ENCODE data around the gene LTC4S. TPM values are rescaled to one million over a fixed set of nuclear protein-coding genes. Genes with fewer than 3 reads are reported as not detected.

Gene LTC4S
- total RNA-seq, 1 experiment from 2014 or later = 1.3 TPM

DNA sequence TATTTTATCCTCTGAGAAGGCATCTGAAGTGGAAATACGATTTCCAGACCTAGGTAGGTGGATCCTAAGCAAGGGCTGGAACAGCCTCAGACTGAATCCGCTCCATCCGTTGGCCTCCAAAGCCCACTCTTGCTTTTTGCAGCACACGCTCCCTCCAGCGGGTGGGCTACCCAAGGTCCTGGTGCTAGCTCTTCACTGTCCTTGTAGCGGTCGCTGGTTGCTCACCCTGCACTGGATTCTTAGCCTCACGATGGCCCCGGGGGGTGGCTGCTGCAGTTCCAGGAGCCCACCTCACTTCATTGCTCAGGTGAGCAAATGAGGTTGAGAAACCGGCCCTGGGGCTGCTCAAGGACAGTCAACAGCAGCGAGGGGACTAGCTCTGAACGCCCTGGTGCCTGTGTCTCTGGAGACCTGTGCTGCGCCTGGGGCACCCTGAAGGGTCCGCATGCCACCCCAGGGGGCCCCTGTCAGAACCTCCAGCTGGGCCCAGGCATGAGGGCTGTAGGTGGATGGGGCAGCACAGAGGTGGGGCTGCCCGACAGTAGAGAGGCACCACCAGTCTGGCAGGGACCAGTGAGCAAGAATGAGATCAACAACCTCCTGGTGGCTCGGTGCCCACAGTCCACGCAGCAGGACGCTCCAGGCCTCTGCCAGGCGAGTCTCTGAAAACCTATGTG is 8.6 kb downstream of the LTC4S start:
- DNase-seq (ENCODE audit: low read depth) = no peak
- in situ Hi-C loops (cut with HindIII; ENCODE audit: low pct_unique_long_range_greater_than_20kb, low sequenced_read_pairs) = no loop called here

DNA sequence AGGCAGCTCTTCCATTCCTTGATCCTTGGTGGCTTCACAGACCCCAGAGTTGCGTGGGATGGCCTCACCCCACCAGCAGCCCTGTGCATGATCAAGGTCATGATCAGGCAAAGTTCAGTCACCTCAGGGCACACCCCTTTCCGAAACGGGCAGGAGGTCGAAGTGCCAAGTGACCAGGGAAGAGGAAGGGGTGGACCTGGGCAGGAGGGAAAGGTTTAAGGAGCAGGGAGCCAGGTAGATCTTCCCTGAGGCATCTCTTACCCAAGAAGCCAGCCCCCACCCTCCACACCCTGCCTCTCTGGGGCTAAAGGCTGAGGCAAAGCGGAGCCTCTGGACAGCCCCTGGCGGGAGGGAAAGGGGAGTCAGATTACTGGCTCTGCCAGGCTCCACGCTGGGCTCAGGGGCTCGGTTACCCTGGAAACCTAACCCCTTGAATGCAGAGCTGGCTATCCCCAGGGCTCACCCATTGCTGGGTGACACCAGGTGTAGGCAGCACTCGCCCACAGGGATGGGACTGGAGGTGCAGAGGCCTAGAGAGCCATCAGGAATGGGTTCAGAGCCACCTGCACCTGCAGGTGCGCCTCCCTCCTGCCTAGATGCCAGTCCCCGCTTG is 9.3 kb downstream of the LTC4S start:
- in situ Hi-C loops (cut with HindIII; ENCODE audit: low pct_unique_long_range_greater_than_20kb, low sequenced_read_pairs) = no loop called here
- DNase-seq (ENCODE audit: low read depth) = no peak

DNA sequence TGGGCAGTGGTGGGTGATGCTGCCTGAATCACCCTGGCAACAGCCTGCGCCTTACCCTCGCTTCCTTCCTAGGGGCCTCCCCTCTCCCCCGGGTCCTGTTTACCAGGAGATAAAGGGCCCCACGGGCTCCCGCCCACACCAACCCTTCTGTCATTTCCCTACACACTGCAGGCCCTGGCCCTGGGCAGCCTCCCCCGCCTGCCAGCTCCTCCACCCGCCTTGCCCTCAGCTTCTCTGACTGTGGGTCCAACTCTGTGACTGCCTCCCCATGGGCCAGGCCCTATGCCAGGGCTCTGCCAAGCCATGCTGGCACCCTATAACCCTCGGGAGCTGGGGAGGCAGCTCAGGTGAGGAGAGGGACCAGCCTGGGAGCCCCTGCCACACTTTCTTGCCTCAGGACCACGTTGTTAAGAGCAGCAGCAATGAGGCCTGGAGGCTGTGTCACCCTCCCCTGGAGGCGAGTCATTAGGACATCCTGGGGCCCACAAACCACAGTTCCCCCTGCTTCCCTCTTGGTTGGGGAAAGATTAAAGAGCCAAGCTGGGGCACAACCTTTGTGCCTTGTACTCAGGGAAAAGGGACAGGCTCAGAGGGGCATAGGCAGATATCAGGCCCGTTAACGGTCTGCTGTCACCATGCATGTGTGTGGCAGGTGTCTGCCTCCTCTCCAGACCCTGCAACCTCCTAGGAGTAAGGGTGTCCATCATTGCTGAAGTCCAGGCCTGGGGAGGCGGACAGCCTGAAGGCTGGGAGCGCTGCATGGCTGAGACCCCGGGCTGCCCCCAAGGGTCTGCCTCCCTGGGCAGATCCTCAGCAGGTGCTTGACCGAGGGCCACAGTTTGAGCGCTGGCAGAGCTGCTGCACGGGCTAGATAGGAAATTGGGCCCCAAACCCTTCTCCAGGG is 10.1 kb downstream of the LTC4S start:
- peak; percentile 38 for DNase-seq (ENCODE audit: low read depth)
- in situ Hi-C loops (cut with HindIII; ENCODE audit: low pct_unique_long_range_greater_than_20kb, low sequenced_read_pairs) = no loop called here

DNA sequence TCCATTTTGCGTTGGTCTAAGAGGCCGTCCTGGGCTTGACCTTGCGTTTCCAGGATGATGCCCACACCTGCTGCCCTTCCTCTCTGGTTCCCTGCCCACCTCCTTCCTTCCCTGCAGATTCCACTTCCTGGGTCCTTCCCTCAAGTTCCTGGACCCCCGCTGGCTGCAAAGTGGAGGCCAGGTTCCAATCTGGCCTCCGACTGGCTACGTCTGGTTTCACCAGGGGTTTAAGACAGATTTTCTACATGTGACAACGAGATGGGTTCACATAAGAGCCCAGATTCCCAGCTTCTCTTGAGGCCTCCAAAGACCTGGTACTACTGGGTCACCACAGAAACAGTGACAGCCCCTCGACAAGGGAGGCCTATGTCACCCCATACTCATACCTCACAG is 10.8 kb downstream of the LTC4S start:
- in situ Hi-C loops (cut with HindIII; ENCODE audit: low pct_unique_long_range_greater_than_20kb, low sequenced_read_pairs) = no loop called here

DNA sequence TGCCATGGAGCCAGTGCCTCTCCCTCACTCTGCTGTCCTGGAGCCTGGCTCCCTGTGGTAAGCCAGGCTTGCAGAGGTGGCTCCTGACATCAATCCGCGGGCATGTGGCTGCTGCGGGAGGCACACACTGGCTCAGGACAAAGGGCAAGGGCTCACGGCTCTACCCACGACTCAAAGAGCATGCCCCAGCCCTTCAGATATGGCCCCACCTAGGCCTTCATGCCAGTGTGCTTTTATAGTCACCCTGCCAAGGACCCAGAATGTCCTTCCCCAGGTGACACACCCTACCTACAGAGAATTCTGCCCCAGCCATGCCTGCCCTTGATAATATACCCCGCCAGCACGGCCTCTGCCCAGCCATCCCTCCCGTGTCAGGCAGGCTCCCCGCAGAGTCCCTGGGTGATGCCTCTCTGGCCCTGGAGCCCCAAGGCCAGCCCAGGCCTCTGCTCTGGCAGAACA is 11.3 kb downstream of the LTC4S start:
- in situ Hi-C loops (cut with HindIII; ENCODE audit: low pct_unique_long_range_greater_than_20kb, low sequenced_read_pairs) = no loop called here
- no peak for DNase-seq (ENCODE audit: low read depth)

More for the DNA sequence above, 10.8 kb downstream of the LTC4S start:
- DNase-seq (ENCODE audit: low read depth) = no peak

DNA sequence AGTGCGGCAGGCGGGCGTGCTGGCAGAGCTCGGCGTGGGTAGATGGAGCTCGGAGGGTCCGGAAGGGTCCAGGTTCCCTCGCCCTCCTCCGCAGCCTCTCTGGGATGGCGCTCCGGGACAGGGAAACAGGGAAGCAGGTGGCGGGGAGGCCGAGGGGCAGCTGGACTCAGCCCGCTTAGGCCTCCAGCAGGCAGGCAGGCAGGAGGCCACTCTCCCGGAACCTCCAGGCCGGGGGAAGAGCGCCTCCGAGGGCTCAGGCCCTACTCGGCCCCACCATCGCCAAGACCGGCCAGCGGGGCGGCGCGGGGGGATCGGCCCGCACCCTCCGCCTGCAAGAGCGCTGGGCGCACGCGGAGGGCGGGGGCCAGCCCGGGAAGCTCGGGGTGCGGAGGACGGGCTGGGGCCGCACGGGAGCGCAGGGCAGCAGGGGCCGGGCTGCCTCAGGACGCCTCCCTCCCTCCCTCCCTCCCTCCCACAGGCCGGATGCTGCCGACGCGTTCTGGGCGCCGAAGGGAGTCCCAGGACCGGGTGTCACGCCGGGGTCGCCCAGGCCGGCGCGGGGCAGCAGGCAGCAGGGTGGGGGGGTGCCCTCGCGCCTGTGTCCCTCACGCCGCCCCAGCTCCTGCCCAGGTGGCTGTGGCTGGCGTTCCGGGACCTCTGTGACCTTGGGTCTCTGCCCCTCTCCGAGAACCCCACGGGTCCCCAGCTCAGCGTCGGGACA is 11.9 kb downstream of the LTC4S start:
- DNase-seq (ENCODE audit: low read depth) = peak; percentile 45
- in situ Hi-C loops (cut with HindIII; ENCODE audit: low pct_unique_long_range_greater_than_20kb, low sequenced_read_pairs) = no loop called here

DNA sequence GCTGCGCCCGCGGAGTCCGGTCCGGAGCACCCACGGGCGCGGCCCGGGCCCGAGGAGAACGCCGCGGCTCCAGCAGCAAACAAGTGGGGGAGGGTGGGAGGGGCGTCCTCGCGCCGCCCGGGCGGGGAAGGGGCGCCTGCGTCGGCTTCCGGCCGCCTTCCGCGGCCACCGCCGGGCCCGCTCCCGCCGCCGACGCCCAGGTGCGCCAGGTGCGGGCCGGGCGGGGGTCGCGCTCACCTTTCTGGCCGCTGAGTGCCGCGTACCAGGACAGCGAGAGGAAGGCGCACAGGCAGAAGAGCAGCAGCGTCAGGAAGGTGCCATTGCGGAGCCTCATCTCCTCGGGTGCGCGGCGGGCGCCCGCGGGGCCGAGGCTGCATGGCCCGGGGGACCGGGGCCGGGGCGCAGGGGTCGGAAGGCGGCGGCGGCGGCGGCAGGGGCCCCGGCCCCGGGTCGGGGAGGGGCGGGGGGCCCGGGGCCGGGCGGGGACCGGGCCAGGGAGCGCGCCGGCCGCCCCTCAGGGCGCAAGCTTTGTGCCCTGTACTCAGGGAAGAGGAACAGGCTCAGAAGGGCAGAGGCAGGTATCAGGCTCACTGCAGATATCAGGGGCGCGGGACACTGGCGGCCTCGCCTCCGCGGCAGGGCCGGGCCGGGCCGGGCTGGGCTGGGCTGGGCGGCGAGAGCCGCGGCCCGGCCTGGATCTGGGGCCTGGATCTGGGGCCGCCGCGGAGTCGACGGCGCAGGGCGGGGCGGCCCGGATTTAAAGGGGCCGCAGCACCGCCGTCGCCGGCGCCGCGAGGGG is 12.7 kb downstream of the LTC4S start, which contains the start of gene MGAT4B:
Gene MGAT4B (minus strand): TSS at position 617 of the 799 bp plus-strand sequence. CDS start 283 bp downstream, at position 334.
- DNase-seq (ENCODE audit: low read depth) = peak; percentile 72
- in situ Hi-C loops (cut with HindIII; ENCODE audit: low pct_unique_long_range_greater_than_20kb, low sequenced_read_pairs) = no loop called here

DNA sequence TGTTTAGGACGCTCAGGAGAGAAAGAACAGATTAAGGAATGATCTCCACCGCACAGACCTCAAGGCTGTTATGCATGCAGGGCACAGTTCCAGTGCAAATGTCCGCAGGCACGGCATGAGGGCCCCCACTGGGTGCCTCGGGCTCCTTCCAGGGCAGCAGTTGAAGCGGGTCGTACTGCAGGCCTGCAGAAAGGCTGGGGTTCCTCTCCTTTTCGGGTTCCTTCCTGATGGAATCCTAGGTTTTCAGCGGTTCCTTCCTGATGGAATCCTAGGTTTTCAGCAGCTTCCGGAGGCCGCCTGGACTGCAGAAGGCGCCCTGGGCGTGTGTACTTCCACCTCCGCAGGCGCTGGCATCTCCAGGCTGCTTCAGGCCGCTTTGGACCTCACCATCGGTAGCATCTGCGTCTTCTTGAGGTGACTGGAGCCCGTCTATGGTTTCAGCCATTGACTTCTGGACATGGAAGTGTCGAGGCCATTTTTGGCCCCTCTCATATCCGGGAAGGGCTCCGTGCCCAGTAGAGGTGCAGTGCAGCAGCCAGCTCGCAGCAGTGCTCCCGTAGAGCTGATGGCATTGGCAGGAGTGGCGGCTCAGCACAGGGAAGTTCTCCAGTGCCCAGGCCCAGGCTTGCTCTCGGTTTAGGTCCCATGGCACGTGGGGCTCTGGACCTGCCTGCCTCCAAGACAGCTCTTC is 18.5 kb downstream of the LTC4S start:
- DNase-seq (ENCODE audit: low read depth) = no peak
- in situ Hi-C loops (cut with HindIII; ENCODE audit: low pct_unique_long_range_greater_than_20kb, low sequenced_read_pairs) = no loop called here

DNA sequence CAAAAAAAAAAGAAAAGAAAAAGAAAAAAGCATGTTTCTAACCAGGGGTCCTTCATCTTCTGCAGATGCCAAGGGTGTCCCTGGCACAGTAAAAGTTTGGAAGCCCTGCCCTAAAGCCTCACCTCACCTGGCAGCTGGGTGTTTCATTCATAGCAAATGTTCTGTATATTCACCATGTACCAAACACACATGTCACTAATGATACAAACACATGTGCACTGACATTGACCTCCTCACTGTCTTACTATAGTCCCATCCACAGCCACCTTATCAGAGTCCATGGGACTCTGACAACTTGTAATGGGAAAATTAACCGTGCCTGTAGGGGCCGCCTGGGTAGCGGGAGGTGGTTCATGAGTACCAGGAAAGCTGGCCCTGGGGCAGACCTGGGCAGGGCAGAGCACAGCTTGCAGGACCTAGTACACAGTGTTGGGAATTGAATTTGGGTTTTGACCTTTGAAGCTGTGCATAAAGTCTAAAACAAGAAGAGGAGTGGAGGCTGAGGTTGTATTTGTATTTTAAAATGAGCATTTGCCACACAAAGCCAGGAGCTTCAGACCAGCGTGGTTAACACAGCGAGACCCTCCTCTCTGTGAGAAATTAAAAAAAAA is 19.3 kb downstream of the LTC4S start:
- DNase-seq (ENCODE audit: low read depth) = no peak
- in situ Hi-C loops (cut with HindIII; ENCODE audit: low pct_unique_long_range_greater_than_20kb, low sequenced_read_pairs) = no loop called here

DNA sequence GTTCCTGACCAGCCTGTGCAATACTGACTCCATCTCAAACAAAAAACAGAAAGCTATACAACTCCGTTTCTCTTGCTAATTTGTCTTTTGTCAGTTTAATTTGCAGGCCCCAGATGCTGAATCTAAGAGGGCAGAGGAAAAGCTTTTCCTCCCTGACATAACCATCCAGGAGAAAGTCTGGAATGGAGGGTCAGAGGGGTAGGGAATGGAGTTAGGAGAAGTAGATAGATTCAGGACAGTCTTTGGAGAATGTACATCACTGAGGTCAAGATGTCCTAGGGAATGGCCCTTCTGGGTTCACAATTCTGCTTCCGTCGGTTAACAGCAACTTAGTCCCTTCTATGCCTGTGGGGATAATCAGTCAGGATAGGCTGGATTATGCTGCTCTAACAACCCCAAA is 20.3 kb downstream of the LTC4S start:
- in situ Hi-C loops (cut with HindIII; ENCODE audit: low pct_unique_long_range_greater_than_20kb, low sequenced_read_pairs) = no loop called here

DNA sequence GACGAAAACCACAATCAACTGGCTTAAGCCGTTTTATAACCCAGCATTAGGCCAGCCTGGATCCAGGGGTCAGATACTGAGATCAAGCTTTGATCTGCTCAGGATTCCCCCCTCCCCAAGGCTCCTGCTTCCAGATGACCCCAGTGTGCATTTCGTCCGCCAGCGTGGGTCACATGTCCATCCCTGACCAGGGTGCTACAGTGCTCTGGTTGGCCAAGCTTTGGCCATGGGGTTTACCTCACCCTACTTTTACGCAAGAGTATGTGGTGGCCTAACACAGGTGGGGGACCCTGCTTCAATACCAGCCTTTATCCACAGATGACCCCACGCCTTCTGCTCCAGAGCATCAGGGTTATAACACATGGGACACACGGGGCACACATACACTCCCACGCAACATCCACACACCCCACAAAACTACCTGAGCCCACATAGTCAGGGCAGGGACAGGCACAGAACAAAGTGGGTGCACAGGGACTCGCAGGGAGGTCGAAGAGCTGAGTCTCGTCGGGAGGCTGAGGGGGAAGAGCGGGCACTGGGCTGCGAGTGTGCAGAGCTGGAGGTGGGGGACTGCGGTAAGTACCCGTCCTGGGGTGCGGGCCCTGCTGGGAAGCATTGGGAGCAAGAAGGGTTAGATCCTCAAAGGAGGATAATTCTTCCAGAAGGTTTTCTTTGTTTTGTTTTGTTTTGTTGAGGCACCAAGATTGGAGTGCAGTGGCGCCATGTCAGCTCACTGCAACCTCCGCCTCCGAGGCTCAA is 21.9 kb downstream of the LTC4S start:
- in situ Hi-C loops (cut with HindIII; ENCODE audit: low pct_unique_long_range_greater_than_20kb, low sequenced_read_pairs) = no loop called here
- DNase-seq (ENCODE audit: low read depth) = no peak

More for the DNA sequence above, 20.3 kb downstream of the LTC4S start:
- no peak for DNase-seq (ENCODE audit: low read depth)

DNA sequence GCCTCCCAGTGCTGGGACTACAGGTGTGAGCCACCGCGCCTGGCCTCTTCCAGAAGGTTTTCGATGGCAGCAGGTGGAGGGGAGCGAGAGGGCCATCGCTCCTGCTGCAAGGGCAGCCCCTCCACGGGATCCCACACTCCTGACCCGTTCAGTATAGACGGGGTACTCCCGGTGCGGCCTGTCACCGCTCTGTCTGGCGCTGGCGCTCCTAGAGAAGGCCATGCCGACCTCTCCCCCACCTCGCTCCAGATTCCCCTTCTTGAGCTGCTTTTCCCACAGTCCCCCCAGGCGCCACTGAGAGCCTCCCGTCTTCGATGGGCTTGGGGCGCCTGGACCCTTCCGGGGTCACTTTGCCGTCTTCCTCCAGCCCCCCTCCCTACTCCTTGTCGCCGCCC is 22.6 kb downstream of the LTC4S start:
- in situ Hi-C loops (cut with HindIII; ENCODE audit: low pct_unique_long_range_greater_than_20kb, low sequenced_read_pairs) = no loop called here
- DNase-seq (ENCODE audit: low read depth) = no peak

DNA sequence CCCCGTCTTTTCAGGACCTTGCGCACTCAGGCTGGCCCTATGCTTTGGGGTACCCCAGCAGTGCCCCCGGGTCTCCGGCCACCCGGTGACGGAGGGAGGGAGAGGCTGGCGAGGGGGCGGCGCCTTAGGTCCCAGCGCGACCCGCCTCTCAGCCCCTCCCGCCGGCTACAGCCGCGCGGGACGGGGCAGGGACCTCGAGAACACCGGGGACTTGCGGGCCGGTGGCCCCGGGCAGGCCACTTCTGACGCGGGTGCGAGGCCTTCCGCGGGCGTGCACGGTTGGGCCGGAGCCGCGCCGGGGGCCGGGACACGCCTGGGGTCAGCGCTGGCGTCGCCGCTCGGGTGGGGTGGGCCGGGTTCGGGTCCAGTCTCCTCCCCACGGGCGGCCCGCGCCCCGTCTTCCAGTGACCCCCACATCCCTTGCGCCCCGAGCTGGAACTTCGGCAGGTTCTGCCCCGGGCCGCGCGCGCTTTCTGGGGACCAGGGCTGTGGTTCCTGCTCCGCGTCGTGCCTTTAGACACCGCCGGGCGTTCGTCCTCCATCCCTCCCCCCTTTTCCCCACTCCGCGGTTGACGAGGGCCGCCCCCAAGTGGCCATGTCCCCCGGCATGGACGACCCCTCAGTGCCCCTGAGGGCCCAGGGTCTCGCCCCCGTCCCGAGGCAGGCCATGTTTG is 23.1 kb downstream of the LTC4S start:
- no peak for DNase-seq (ENCODE audit: low read depth)
- in situ Hi-C loops (cut with HindIII; ENCODE audit: low pct_unique_long_range_greater_than_20kb, low sequenced_read_pairs) = no loop called here

DNA sequence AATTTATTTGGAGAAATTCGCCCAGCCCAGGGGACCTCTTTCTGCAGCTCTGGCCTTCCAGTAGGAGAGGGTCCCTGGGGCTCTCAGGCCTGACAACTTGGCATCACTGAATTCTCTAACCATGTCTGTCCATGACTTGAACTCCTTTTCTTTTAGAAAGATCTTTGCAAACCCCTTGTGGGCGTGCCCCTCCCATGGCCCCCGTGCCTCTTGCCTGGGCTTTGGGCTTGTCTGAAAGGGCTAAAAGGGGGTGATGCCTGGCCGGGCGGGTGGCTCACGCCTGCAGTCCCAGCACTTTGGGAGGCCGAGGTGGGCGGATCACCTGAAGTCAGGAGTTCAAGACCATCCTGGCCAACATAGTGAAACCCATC is 23.7 kb downstream of the LTC4S start:
- in situ Hi-C loops (cut with HindIII; ENCODE audit: low pct_unique_long_range_greater_than_20kb, low sequenced_read_pairs) = no loop called here

DNA sequence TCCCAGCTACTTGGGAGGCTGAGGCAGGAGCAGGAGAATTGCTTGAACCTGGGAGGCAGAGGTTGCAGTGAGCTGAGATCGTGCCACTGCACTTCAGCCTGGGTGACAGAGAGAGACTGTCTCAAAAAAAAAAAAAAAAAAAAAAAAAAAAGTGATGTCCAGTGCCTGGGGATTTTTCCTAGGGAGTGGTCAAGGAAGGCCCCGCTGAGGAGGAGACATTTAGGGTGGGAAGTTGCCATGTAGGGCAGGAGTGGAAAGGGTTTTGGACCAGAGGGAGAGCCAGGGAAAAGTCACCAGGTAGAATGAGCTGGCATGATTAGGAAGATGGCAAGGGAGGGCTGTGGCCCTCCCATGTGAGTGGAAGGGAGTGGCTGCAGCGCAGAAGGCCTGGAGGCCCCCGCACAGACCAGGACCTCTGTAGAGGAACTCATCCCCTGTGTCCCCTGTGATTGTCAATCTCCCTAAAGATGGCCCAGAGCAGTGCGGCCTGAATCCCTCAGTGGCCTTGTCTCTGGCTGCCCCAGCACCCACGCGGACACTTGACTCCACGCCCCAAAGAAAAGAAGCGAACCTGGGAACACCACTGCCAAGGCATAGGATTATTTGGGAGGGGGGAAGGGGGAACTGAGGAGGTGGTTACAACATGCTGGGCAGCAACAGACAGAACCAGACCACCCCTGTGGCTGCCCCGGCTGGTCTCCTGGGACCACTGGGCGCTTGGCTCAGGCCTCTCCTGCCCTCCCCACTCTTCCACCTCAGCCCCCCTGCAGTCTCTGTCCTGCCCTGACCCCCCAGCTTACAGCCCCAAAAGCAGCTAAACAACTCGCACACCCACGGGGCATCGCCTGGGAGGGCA is 24.3 kb downstream of the LTC4S start:
- in situ Hi-C loops (cut with HindIII; ENCODE audit: low pct_unique_long_range_greater_than_20kb, low sequenced_read_pairs) = no loop called here
- peak; percentile 87 for DNase-seq (ENCODE audit: low read depth)

More for the DNA sequence above, 23.7 kb downstream of the LTC4S start:
- no peak for DNase-seq (ENCODE audit: low read depth)

All from Caki2 (cell line).